HG02610 (cell line): Measurements from ENCODE around the gene STARD4.

ENCODE experiments used
- ATAC-seq: cut with Tn5 transposase; IDR thresholded peaks from one replicate; pipeline ENCODE4 v1.9.1; 2021; ENCODE audit warnings: mild to moderate bottlenecking, moderate library complexity; ENCODE audit not compliant: unreplicated experiment

The STARD4 gene

DNA sequence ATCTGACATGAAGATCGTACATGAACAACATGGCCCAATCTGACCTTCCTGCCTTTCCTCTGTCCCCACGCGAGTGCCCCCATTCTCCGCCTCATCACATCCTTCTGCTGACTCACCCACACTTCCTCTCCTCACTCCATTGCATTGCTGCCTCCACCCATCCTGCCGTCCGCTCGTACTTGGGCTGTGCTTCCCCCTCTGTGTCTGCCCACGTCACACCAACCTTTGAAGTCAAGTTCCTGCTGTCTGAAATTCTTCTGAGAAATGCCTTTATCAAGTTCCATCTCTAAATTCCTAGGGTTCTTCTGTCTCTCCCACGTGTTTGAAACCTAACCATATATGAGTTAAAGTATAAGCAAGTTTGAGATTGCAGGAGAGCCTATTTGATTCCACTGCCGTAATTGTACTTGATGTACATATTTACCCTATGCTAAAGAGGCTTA, 18.0 kb upstream of the STARD4 start:
- peak; percentile 100 for ATAC-seq

- ATAC-seq: no peak
Measured at GRCh38 chr5:111528056-111528455, 15.7 kb upstream of the STARD4 start.

DNA sequence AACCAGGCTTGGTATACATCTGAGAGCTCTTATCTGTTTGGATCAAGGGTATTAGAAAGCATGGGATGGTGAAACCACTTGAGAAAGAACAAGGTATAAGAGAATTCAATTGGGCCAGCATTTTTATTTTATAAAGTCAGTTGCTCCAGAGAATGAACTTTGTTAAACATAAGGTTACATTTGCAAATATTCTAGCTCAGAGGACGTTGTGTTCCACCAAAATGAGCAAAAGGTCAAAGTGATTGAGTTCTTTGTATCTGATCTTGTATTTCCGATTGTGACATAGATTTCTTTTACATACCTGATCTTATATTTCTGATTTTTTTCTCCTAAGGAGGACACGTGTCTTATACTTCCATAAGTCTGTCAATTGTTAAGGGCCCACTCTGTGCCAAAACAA, 8.6 kb upstream of the STARD4 start:
- no peak for ATAC-seq

GRCh38 chr5:111518777-111519176, 6.4 kb upstream of the STARD4 start:
- ATAC-seq: no peak

GRCh38 chr5:111517853-111518501, 5.6 kb upstream of the STARD4 start:
- peak; percentile 77 for ATAC-seq

DNA sequence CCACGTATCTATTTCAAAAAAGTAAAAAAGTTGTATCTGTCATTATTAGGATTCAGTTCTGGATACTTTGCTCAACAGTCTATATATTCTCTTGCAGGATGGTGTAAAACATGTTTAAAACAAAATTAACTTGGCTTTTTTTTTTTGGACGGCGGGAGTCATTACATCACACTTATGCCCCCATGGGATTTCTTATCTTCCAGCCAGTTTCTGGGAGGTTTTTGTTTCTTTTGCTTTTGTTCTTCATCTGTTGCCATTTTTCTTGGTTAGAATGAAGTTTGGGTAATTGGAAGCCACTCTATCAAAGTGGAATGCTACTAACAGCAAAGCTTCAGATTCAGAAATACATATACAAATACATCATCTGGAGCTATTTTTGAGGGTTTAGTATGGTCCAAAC, 1.8 kb upstream of the STARD4 start:
- ATAC-seq: no peak

GRCh38 chr5:111513131-111513520, 791 bp upstream of the STARD4 start:
- ATAC-seq: no peak

DNA sequence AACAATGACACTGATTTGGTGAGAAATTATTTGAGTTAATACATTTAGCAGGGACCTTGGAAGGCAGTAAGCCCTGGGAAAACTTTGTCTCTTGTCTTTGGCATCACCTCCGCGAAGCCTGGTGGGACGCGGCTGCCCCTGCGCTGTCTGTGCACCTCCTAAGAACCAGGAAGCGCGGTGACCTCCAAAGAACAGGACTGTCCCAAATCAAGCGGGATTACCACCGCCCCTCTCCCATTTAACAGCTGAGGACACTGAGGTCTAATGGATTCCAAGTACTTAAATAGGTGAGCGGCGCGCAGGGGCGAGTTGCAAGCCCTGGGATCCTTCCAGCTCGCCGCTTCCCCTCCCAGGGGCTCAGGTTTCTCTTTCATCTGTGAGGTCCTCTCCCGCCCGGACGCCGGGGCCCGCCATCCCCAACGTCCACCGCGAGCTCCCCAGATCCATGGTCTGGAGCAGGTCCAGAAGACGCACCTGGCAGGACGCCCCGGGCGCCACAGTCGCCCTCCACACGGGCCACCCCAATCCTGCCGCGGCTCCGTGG, 432 bp downstream of the STARD4 start:
- peak; percentile 21 for ATAC-seq

DNA sequence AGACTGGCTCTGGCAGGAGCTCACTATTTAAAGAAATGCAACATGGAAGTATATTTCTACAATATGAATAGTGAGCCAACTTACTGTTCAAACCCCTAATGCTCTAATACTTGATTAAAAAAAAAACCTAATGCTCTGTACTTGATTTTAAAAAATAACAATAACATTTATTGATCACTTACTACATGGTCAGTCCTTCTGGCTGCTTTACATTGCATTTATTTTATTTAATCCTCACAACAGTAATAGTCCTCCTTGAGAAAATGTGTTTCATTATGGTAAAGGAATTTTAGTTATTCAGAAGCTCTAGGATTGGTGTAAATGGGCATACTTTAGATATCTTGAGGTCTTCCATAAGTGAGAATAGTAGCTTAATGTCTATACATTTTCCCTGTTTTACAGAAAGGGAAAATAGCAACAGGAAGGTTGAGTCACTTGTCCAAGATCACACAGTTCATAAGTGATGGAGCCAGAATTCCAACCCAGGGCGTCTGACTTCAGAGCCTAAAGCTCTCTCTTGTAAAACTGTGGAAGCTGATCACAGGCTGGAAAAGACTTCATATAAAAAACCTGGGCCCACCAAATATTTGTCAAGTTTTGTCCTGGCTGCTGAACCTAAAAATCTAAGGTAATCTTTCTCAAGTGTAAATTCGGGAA, 1.0 kb downstream of the STARD4 start:
- ATAC-seq: no peak

GRCh38 chr5:111509119-111509518, 3.2 kb downstream of the STARD4 start:
- no peak for ATAC-seq

DNA sequence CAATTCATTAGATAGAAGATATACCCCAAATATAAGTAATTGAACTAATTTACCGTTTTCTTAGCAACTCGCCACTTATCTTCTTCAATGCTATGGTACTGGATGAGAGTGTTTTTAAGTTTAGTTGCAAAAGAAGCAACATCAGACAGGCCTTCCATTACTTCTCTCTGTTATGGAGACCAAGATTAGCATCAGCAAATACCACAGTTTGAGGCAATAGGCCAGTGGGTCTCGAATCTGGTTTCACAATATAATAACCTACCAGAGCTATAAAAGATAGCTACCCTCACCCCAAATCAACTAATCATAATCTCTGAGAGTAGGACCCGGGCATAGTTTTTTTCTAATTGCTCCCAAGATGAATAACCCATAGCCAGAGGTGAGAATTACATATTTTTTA, 5.1 kb downstream of the STARD4 start:
- no peak for ATAC-seq

GRCh38 chr5:111505096-111505495, 7.2 kb downstream of the STARD4 start:
- ATAC-seq: no peak

DNA sequence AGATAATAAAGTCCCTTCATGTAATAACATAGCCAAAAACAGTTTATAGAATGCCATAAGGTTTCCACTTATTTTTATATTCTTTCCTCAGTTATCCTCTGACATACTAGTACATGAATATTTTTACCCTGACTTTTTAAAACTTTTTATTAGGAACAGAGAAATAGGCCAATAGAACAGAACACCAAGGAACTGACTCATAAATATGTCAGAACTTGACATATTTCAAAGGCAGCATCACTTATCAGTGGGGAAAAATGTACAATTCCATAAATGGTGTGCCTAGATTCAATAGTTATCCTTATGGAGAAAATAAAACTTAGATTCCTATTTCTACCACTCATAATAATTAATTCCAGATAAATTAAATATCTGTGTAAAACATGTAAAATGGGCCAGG, 9.4 kb downstream of the STARD4 start:
- no peak for ATAC-seq

DNA sequence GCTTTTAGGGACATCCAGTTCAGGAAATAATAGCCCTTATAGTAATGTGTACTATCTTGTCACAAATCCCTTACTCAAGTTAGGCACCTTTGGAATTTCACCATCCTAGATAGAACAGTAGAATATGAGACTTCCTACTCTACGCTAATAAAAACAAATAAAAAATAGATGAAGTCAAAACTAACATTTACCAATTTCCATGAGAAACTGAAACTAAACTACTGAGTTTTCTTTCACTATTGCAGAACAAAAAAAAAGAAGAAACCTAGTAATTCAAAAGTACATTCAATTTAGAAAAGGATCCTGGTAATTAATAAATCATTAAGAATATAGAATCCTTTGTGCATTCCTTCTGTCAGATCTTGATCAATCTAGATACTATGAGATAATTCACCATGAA, 14.0 kb downstream of the STARD4 start:
- no peak for ATAC-seq

- ATAC-seq: peak; percentile 9
Measured at GRCh38 chr5:111495159-111495558, 17.2 kb downstream of the STARD4 start.

DNA sequence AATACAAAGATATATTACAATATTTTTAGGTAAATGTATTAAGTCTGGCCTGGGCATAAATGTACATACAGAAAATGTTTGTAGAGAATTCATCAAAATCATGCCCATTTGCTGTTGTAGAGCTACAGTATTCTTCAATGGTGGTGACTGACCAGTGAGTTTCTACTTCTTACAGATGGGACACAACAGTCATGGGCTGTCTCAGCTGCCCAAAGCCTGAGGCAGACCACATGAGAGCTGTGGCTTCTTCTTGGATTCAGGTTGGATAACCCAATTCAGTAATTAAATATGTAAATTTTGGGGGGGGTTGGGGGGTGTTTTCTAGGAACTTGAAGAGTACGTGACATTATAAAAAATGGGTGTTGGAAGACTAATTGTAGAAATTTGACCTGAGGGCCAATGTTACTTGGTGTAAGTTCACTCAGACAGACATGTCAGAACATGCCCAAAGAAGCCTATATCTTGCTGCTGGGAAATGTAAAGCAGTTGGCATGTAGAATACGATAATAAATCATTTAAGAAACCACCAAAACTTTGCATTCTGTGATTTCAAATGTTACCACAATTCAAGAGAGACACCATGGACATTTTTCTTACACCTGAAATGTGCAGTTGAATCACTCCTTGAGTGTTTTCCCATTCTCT, 17.9 kb downstream of the STARD4 start:
- peak; percentile 50 for ATAC-seq

DNA sequence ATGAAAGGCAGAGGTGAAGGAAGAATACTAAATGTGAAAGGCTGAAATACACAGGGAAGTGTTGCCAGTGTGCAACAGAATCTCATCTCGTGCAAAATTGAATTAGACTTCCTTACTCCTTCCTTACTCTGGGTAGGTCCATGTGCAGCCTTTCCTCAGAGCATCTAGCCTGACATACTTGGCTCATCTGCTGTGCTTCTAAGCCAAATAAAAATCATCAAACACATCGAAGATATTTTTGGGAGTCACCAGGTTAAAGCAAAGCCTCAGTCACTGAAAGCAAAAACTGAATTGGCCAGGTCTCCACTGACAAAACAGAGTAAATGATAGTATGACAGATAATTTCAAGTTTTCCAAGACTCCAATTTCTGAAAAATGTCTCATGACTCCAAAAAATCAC, 19.3 kb downstream of the STARD4 start:
- ATAC-seq: no peak

- no peak for ATAC-seq
Measured at GRCh38 chr5:111488353-111488752, 24.0 kb downstream of the STARD4 start.

GRCh38 chr5:111486926-111487325, 25.4 kb downstream of the STARD4 start:
- no peak for ATAC-seq

DNA sequence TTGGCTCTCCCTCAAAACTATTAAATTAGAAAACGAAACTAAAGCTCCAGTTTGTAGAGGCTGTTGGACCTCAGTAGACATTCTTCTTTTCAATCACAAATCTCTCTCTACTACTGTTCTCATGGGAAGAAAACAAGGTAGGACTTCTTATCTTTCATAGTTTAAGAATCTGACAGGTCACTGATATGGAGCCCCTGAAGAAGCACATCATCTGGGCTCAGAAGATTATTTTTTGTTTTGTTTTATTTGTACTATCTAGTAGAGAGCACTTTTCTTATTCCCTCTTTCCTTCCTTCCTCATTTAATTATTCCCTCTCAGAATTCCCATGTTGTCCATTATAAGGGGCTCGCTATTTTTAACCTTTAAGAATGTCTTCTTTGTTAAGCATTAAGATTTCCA, 26.3 kb downstream of the STARD4 start:
- ATAC-seq: no peak

DNA sequence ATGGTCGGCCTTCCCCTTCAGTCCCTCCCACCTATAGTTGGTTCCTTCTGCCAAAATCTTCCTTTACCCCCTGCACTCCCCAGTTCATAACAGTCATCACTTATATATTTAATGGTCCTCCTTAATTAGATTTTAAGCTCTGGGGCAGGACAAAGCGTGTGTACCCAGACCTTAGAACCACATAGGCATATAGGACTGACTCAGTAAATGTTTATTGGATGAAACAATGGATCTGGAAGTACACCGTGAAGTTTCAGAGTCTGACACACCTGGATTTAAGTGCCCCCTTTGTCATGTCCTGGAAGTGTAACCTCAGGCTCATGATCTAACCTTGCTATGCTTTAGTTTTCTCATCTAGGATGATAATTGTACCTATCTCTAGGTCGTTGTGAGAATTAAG, 32.0 kb downstream of the STARD4 start:
- ATAC-seq: no peak

GRCh38 chr5:111478898-111479297, 33.4 kb downstream of the STARD4 start:
- ATAC-seq: no peak
